Renal pelvis (tissue), 4 donors: ENCODE measurements around the gene GADD45G. TPM values are rescaled to one million over a fixed set of nuclear protein-coding genes. Genes with fewer than 3 reads are reported as not detected.

Experiments
- DNase-seq: peaks from one replicate; pipeline ENCODE4 v3.0.0-alpha.2; 2013
- polyA plus RNA-seq, 3 donors: library from polyadenylated mRNA; unstranded; fragments of 120-200 nt; gene quantifications; one replicate each; pipeline ENCODE4 v1.2.1, GENCODE V29; 2013; ENCODE audit not compliant: insufficient read length in 3 of 3

GADD45G gene
- polyA plus RNA-seq, 3 donors = 4.1 to 4.8 (median 4.3) TPM

GRCh38 chr9:89606624-89607311 lies 2.0 kb downstream of the GADD45G start:
- DNase-seq = no peak

- DNase-seq = no peak
Observed at GRCh38 chr9:89608641-89609335, 4.0 kb downstream of the GADD45G start.

GRCh38 chr9:89609426-89610006 lies 4.7 kb downstream of the GADD45G start:
- DNase-seq = no peak

GRCh38 chr9:89610391-89610925 lies 5.6 kb downstream of the GADD45G start:
- DNase-seq = no peak

GRCh38 chr9:89611425-89611824 lies 6.6 kb downstream of the GADD45G start:
- no peak for DNase-seq

GRCh38 chr9:89612566-89613278 lies 7.9 kb downstream of the GADD45G start:
- DNase-seq = no peak

GRCh38 chr9:89613912-89614892 lies 9.4 kb downstream of the GADD45G start:
- peak; percentile 35 for DNase-seq

GRCh38 chr9:89615661-89616060 lies 10.8 kb downstream of the GADD45G start:
- no peak for DNase-seq

GRCh38 chr9:89616411-89616810 lies 11.6 kb downstream of the GADD45G start:
- no peak for DNase-seq

- DNase-seq = no peak
Observed at GRCh38 chr9:89617978-89618377, 13.2 kb downstream of the GADD45G start.

GRCh38 chr9:89619019-89619418 lies 14.2 kb downstream of the GADD45G start:
- no peak for DNase-seq

- no peak for DNase-seq
Observed at GRCh38 chr9:89619424-89620138, 14.8 kb downstream of the GADD45G start.

- no peak for DNase-seq
Observed at GRCh38 chr9:89621031-89621430, 16.2 kb downstream of the GADD45G start.

GRCh38 chr9:89621676-89622075 lies 16.9 kb downstream of the GADD45G start:
- no peak for DNase-seq

- peak; percentile 30 for DNase-seq
Observed at GRCh38 chr9:89622933-89623861, 18.4 kb downstream of the GADD45G start.

- no peak for DNase-seq
Observed at GRCh38 chr9:89623925-89624420, 19.2 kb downstream of the GADD45G start.

GRCh38 chr9:89625721-89626687 lies 21.2 kb downstream of the GADD45G start:
- no peak for DNase-seq
